ENCODE data around the gene DOCK2.

The DOCK2 gene

GRCh38 chr5:169933616-169934015, 296.5 kb downstream of the DOCK2 start:
- peaks cover 29% of the 10 kb centered on the region for H3K4me1 ChIP-seq (ENCODE audit: insufficient read depth, low read length)
- H3K27ac ChIP-seq (ENCODE audit: low read length): no peak overlapping the region
- TF ChIP-seq EZH2 (IDR thresholded peaks at IDR 0.05; ENCODE audit: borderline replicate concordance, low read depth, low read length, severe bottlenecking) (no peak), CTCF (IDR thresholded peaks at IDR 0.05; ENCODE audit: borderline replicate concordance, extremely low read depth, low read length, poor library complexity, severe bottlenecking) (no peak)
- no peak overlapping the region for H3K4me3 ChIP-seq (ENCODE audit: low read depth in 1 of 2, low read length in 2 of 2)
- no peak overlapping the region for H3K9ac ChIP-seq (ENCODE audit: low read depth, low read length)
- H3K27me3 ChIP-seq (ENCODE audit: insufficient read depth, low read length, poor library complexity): no peaks in the 10 kb centered on the region
- DNase-seq (no peak), ATAC-seq (ENCODE audit: insufficient read depth, low read depth) (no peak)
- H3K36me3 ChIP-seq (ENCODE audit: insufficient read depth, low read length): peaks cover 27% of the 10 kb centered on the region; the same call in 1 of the 2 replicates
- no peaks in the 10 kb centered on the region for H3K79me2 ChIP-seq (ENCODE audit: insufficient read depth, low read length)
- no peak overlapping the region for H2AFZ ChIP-seq (ENCODE audit: low read depth, low read length)
- no peak overlapping the region for H3K4me2 ChIP-seq (ENCODE audit: insufficient read depth, low read length)
- no peaks in the 10 kb centered on the region for H4K20me1 ChIP-seq (ENCODE audit: insufficient read depth, low read length)
- no peaks in the 10 kb centered on the region for H3K9me3 ChIP-seq (ENCODE audit: insufficient read depth, low read length, severe bottlenecking)

- H3K79me2 ChIP-seq (ENCODE audit: insufficient read depth, low read length): no peaks in the 10 kb centered on the region
- DNase-seq: no peak
- ATAC-seq (ENCODE audit: insufficient read depth, low read depth): peak; percentile 55; the same call in 2 of the 3 replicates
- H3K9me3 ChIP-seq (ENCODE audit: insufficient read depth, low read length, severe bottlenecking): no peaks in the 10 kb centered on the region
- H3K36me3 ChIP-seq (ENCODE audit: insufficient read depth, low read length): peaks cover 21% of the 10 kb centered on the region; the same call in 1 of the 2 replicates
- no peaks in the 10 kb centered on the region for H3K27me3 ChIP-seq (ENCODE audit: insufficient read depth, low read length, poor library complexity)
- peaks cover 29% of the 10 kb centered on the region for H3K4me1 ChIP-seq (ENCODE audit: insufficient read depth, low read length)
- TF ChIP-seq EZH2 (IDR thresholded peaks at IDR 0.05; ENCODE audit: borderline replicate concordance, low read depth, low read length, severe bottlenecking): no peak
- no peak overlapping the region for H3K9ac ChIP-seq (ENCODE audit: low read depth, low read length)
- no peak overlapping the region for H2AFZ ChIP-seq (ENCODE audit: low read depth, low read length)
- peak overlapping the region; percentile 13; the same call in 1 of the 2 replicates for H3K27ac ChIP-seq (ENCODE audit: low read length)
- H3K4me3 ChIP-seq (ENCODE audit: low read depth in 1 of 2, low read length in 2 of 2): no peak overlapping the region
- no peaks in the 10 kb centered on the region for H4K20me1 ChIP-seq (ENCODE audit: insufficient read depth, low read length)
- no peak overlapping the region for H3K4me2 ChIP-seq (ENCODE audit: insufficient read depth, low read length)
Measured at GRCh38 chr5:169934990-169935389, 297.9 kb downstream of the DOCK2 start.

- H3K9me3 ChIP-seq (ENCODE audit: insufficient read depth, low read length, severe bottlenecking): no peaks in the 10 kb centered on the region
- no peak for TF ChIP-seq EZH2 (IDR thresholded peaks at IDR 0.05; ENCODE audit: borderline replicate concordance, low read depth, low read length, severe bottlenecking)
- TF ChIP-seq CTCF (IDR thresholded peaks at IDR 0.05; ENCODE audit: borderline replicate concordance, extremely low read depth, low read length, poor library complexity, severe bottlenecking): no peak
- no peaks in the 10 kb centered on the region for H3K79me2 ChIP-seq (ENCODE audit: insufficient read depth, low read length)
- peaks cover 29% of the 10 kb centered on the region for H3K4me1 ChIP-seq (ENCODE audit: insufficient read depth, low read length)
- no peak for DNase-seq
- H3K4me3 ChIP-seq (ENCODE audit: low read depth in 1 of 2, low read length in 2 of 2): no peak overlapping the region
- no peak overlapping the region for H3K9ac ChIP-seq (ENCODE audit: low read depth, low read length)
- H2AFZ ChIP-seq (ENCODE audit: low read depth, low read length): no peak overlapping the region
- H3K27me3 ChIP-seq (ENCODE audit: insufficient read depth, low read length, poor library complexity): no peaks in the 10 kb centered on the region
- H3K36me3 ChIP-seq (ENCODE audit: insufficient read depth, low read length): peaks cover 23% of the 10 kb centered on the region; the same call in 1 of the 2 replicates
- H3K4me2 ChIP-seq (ENCODE audit: insufficient read depth, low read length): no peak overlapping the region
- peak overlapping the region; percentile 62; the same call in 1 of the 2 replicates for H3K27ac ChIP-seq (ENCODE audit: low read length)
- peak; percentile 71 for ATAC-seq (ENCODE audit: insufficient read depth, low read depth)
- peaks cover 3% of the 10 kb centered on the region; the same call in 1 of the 2 replicates for H4K20me1 ChIP-seq (ENCODE audit: insufficient read depth, low read length)
Measured at GRCh38 chr5:169935762-169936161, 298.7 kb downstream of the DOCK2 start.

- TF ChIP-seq CTCF (IDR thresholded peaks at IDR 0.05; ENCODE audit: borderline replicate concordance, extremely low read depth, low read length, poor library complexity, severe bottlenecking): no peak
- TF ChIP-seq EZH2 (IDR thresholded peaks at IDR 0.05; ENCODE audit: borderline replicate concordance, low read depth, low read length, severe bottlenecking): no peak
- Histone ChIP-seq H3K4me1 (ENCODE audit: insufficient read depth, low read length) (peaks cover 28% of the 10 kb centered on the region), H2AFZ (ENCODE audit: low read depth, low read length) (no peak overlapping the region), H3K27me3 (ENCODE audit: insufficient read depth, low read length, poor library complexity) (no peaks in the 10 kb centered on the region), H3K4me2 (ENCODE audit: insufficient read depth, low read length) (no peak overlapping the region), H3K9ac (ENCODE audit: low read depth, low read length) (no peak overlapping the region), H4K20me1 (ENCODE audit: insufficient read depth, low read length) (peaks cover 8% of the 10 kb centered on the region; the same call in 1 of the 2 replicates), H3K9me3 (ENCODE audit: insufficient read depth, low read length, severe bottlenecking) (no peaks in the 10 kb centered on the region), H3K79me2 (ENCODE audit: insufficient read depth, low read length) (no peaks in the 10 kb centered on the region), H3K27ac (ENCODE audit: low read length) (no peak overlapping the region), H3K4me3 (ENCODE audit: low read depth in 1 of 2, low read length in 2 of 2) (no peak overlapping the region), H3K36me3 (ENCODE audit: insufficient read depth, low read length) (peaks cover 21% of the 10 kb centered on the region; the same call in 1 of the 2 replicates)
- ATAC-seq (ENCODE audit: insufficient read depth, low read depth): no peak
- DNase-seq: no peak
Measured at GRCh38 chr5:169938439-169938838, 301.4 kb downstream of the DOCK2 start.
